IPS-NIHi7 (cell line): ENCODE data around the gene EEF1AKMT2.

Experiments used
- DNase-seq: peaks from one replicate; pipeline ENCODE4 v3.0.0; 2012; ENCODE audit warnings: mixed read lengths; ENCODE audit errors: extremely low spot score

Gene EEF1AKMT2

DNA sequence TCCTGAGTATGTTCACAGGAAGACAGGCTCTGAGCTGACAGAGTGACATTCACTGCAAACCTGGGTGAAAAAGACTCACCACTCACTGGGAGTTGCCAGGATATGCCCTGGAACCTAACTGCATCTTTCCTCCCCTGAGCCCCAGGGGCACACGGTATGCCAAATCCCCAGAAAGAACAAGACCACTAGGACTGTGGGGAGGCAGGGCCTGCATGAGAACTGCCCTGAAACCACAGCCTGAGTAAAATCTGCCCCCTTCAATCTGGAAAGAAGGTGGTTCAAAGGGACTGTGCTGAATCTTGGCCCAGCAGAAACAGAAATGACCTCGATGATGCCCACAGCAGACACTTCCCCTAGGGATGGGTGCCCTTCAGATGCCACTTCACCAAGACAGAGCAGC lies 54.0 kb downstream of the EEF1AKMT2 start:
- no peak for DNase-seq

DNA sequence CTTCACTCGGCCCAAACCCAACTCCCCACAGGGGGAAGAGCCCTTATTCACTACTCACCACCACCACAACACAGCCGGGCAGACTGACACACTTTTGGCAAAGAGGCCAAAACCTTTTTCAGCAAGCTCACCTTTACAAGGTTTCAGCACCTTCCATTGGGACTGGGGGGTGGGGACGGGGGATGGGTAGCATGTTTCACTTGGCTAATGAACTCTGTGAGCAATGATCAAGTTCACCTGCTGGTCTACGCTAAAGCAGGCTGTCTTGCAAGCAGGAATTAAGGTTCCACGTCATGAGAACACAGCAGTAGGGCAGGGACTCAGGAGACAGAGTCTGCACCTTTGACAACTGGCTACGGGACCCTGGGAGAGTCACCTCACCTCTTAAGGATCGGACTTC lies 54.5 kb downstream of the EEF1AKMT2 start:
- no peak for DNase-seq

DNA sequence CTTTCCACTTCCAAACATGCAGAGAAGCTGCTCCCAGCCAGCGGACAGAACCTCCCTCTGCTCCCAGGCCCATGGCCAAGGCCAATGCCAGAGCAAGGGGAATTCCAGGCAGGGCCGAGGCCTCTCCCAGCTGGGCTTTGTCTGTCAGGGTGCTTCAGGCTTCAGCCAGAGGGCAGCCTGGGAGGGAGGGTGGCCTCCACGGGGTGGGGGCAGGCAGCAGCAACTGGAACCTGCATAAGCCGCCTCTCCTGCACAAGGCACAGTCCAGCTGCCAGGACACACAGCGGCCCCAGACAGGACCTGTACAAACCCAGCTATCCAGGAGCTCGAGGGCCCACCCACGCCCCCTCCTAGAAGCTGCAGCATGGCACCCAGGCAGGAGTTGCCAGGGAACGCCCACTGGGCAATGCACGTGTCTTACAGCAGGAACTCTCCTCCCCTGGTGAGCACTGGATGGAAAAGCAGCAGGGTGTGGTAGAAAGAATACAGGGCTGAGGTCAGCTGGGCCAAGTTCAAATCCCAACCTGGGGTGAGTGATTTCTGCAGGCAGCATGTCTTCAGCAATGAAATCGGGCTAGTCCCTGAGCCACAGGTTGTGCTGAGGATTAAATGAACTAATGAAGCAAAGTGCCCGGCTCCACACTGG lies 55.1 kb downstream of the EEF1AKMT2 start:
- no peak for DNase-seq

DNA sequence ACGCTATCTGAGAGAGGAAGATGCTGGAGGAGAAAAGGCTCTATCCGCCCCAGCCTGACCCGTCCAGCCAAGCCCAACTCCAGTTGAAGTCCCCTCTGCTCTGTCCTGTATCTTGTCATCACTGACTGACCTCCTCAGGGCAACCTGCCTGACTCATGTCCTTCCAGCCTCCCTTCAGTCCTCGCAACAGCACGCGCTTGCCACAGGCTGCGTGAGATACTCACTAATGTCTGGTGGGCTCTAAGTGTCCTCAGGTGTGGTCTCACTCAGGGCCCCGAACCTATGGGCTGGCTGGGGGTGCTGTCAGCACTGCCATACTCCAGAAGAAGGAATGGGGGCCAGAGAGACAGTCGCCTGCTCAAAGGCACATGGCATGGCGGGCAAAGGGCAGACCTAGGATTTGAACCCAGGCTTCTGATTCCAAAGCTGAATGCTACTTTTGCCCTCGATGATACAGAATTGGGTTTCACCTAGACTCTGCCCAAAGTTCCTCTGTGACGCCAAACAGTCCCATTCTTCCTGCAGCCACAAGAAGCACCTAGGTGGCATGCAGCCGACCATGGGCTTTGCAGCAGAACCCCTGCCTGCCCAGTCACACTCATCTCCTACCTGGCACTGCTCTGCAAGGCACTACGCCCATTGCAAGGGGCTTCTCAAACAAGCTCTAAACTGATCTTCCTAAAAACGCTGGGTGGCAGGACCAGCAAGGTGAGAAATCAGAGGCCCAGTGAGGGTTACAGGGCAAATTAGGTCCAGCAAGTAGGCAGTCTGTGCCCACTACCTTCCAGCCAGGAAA lies 56.0 kb downstream of the EEF1AKMT2 start:
- no peak for DNase-seq

DNA sequence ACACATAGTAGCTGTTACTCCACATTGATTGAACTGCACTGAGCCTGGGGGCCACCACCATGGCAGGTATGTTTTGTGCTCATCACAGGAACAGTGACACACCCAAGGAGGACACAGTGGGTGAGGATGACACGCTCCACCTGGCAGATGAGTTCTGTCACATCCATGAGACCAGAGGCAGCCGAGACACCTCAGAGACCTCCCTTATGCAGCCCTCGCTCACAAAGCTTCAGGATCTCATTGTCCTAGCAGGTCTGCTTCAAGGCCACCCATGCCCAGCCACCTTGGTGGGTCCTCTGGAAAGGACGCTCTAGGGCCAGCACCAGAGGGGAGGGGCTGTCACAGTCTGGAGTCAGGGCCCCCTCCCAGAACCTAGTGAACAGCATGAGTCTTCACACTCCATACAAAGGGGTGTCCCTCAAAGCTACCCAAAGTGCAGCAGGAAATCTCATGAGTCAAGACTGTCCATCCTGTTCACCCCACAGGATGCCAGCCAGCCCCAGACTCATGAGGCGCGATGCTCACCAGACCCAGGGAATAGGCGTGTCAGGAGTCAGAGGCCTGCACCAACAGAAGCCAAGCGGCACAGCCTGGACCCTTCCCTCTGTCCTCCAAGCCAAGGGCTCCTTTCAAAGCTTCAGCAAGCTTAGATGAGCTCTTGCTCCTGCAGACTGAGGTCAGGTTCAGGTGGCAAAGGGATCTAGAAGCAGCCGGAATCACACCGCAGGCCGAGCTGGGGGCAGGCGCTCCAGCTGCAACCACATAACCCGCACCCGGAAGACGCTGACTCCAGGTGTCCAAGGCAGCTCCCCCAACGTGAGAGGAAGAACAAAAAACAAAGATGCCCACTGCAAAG lies 57.1 kb downstream of the EEF1AKMT2 start:
- no peak for DNase-seq

DNA sequence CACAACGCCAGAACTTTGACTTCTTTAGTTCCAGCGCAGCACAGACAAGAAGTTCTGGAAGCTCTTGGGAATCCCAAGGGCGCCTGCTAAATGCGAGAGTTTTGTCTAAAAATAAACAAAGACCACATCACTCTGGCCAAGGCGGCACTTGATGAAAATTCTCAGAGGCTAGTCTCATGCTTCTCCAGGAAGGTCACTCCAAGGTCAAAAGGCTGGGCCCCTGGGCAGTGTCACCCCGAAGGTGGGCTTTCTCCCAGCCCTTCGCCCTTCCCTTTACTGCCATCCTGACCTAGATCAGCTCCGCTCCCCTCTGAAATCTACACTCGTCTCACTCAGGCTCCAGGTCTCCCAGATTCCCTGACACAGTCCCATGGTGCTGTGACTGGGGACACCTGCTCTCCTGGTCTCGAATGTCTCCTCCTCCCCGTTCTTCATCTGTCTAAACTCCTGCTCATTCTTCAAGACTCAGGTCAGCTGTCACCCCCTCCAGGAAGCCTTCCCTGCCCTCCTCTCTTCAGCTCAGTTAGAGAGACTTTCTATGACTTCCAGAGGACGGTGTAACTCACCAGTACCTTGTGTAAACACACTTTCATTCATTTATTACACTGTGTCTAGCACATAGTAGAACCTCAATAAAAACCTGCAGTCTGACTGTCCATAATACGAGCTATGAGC lies 58.0 kb downstream of the EEF1AKMT2 start:
- DNase-seq, result no peak

DNA sequence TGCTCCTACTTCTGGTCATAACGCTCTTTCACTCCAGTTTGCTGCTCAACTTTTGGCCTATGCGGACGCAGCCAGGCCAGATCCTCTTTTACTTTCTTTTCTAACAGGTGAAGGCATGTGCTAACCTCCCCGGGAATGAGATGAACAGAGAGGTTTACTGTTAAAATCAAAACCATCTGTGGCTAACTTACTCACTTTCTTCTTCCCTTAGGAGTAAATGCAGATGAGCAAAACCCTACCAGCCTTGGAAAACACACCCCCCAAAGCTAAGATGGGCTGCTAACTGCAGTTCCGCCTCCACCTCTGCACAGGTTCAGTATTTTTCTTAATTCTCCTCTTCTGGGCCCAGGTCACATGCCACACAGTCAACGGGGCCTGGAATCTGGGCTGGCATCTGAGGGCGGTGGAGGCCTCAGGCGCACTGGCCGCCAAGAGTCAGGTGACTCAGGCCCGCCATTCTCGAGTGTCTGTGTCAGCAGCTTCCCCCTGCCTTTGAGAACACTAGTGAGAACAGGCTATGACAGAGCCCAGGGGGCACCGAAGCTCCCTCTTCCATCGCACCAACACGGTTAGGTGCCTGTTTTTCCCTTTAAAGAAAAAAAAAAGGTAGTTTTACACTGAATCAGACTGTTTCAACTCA lies 58.6 kb downstream of the EEF1AKMT2 start:
- no peak for DNase-seq

DNA sequence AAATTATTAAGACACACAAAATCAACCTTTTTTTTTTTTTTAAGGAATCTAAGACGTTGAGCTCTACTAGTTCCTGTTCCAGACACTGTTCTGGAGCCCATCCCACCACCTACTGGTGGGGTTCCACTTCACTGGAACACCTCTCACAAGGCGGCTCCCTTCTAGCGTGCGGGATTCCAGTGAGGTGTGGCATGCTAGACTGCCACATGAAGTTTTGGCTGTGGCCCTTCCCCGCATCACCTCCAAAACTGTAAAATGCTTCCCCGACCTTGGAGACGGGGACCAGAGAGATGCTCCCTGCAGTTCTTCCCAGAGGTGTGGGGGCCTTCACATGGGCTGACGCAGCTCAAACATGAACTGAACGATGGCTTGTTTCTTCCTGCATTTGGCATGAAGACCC lies 60.1 kb downstream of the EEF1AKMT2 start:
- no peak for DNase-seq

DNA sequence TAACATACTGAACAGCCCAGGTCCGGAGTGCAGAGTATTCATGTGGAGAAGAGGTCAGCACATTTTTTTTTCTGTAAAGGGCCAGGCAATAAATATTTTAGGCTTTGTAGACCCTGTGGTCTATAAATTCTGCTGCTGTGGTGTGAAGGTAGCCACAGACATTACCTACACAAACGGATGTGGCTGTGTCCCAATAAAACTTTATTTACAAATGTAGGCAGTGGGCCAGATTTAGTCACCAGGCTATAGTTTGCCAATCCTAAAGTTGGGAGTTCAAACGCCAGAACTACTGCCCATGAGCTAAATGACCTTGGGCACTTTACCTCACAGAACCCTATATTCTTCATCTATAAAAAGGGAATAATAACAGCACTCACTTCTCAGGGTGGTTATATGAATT lies 60.9 kb downstream of the EEF1AKMT2 start:
- DNase-seq, result no peak

DNA sequence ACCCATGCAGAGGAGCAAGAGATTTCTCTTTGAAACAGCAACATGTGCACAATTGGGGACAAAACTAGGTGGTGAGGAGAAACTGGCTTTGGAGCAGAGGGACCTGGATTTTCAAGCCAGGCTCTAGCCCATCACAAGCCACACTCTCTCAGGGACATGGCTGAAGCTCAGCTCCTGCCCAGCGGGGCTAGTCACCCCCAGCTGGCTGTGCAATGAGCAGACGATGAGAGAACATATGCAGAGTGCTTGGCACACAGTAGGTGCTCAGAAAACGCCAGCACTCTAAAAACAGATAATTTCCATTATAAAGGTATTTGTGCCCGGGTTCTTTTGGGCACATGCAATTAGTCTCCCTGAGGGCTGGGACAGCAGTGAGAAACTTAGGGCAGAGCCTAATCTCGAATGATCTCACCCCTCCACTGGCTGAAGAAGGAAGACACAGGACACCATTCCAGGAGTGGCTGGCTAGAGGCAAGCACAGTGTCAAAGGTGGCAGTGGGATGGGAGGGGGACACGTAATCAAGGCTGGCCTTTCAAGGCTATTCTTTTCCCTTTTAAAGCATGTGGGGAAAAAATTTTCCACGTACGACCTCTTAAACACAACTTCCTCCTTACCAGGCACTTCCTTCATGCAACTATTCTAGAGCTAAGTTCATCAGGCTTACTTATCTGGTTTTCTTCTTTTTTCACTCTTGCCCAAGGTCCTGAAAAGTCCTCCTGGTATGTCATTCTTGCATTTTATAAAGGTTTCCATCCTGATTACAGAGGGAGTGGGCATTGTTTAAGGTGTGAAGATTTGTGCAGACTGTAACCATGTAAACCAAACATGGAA lies 62.6 kb downstream of the EEF1AKMT2 start:
- DNase-seq, result no peak

DNA sequence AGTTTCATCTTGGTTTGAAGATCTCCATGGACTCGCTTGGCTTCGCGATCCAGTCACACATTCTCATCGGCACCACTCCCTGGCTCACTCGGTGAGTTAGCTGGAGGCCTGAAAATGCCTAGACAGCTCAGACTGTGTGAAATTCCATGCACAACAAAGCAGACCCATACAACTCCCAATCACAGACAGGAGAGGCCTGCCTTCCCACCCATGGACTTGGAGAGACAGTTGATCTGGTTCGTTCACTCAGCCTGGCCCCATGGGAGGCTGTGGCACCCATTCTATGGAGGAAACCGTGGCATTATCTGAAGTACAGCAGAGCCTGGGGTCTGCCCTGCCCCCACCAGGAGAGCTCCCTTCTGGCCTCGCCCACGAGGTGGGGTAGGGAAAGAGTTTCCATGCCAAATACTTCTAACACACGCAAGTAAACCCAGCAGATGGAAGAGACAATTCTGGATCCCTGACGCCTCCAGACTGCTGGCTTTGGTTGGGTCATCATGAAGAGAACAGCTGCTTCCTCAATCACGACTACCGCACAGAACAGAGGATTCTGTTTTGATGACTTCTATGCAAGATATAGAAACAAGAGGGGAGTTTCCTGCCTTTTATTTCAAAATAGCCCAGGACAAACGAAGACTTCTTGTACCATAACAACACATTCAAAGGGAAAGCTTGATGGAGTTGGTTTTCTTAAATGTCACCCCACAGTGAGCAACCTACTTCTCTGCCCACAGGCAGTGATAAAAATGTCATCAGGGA lies 63.4 kb downstream of the EEF1AKMT2 start:
- DNase-seq, result no peak

DNA sequence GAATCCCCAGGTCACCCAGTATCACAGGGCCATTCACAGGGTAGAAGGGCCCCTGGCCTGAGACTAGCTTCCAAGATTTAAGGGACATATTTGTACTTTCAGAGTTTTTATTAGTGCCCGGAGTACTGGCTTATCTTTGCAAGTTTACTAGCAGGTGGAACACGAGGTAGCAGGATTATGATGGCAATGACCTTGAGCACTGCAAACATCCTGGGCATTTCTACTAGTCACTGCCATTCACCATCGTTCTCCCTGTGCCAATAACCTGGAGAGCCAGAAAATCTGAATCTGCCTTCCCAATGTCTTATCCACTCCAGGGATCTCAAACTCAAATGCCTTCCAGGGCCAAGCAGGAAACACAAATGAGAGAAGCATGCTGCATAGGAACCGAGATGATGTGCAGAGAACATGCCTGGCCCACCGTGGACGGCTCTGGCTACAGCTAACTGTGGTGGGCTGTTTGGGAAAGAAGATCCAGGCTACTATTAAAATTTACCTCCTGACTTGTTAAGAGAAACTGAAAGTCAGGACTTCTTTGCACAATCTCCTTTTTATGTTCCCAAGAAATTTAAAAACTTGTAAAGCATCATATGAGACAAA lies 64.2 kb downstream of the EEF1AKMT2 start:
- no peak for DNase-seq

DNA sequence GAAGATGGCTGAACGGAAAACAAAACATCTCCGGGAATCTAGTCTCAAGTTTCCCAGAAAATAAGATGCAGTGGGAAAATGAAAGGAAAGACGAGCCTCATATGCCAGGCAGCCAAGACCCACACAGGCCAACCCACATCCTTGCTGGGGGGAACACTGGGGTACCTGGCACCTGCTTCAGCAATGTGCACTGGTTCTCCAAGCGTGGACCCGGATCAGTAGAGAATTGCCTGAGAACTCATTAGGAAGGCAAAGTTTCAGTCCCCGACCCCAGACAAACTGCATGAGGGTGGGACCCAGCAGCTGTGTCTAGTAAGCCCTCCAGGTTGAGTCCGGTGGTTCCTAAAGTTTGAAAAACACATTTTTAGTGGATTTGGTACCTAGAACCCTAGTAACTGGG lies 65.9 kb downstream of the EEF1AKMT2 start:
- no peak for DNase-seq

DNA sequence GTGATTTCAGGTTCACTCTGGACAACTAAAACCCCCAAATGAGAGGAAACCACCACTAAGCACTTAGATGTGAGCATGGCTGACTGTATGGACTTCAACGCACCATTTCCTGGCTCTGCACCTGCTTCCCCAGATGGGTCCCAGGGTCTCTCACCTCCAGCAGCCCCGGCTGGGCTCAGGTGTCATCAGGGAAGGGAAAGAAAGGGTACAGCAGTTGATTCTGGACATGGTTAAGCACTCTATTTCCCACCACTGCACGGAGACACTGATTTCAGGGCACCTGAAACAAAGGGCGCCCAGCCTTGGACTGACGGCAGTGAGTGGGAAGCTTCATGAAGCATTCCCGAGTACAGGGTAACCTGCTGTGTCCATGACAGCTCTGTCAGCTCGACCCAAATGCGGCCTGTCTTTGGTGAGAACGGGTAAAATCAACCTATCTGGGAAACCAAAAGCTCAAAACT lies 66.5 kb downstream of the EEF1AKMT2 start:
- no peak for DNase-seq

DNA sequence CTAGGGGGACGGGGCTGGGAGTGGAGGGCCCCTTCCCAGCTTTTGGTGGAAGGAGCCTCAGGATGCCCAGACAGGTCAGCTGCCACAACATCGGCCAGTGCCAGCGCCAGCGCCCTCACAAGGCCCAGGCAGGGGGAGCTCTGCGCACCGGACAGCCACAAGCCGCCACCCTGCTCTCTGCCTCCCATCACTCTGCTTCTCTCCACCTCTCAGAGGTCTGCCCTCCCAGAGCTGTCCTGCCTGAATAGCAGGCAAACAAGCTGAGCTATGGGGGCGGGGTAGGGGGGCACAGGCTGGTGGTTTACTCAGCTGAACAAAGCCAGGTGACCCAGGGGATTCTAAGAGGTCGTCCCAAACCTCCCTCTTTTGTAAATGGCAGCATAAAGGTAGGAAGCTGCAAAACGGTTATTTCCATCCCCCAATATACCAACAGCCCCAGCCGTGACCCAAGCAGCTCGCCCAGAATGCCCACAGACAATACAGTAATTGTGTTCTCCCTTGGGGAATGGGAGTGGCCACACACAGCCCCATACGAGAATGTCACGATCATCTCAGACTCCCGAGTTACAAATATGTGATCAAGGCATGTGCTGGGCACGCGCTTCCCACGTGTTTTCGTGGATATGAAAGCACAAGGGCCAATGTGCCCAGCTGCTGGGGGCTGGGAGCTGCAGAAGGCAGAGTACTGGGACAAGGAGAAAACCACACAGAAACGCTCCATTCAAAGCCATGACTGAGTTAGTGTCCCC lies 67.2 kb downstream of the EEF1AKMT2 start:
- no peak for DNase-seq

DNA sequence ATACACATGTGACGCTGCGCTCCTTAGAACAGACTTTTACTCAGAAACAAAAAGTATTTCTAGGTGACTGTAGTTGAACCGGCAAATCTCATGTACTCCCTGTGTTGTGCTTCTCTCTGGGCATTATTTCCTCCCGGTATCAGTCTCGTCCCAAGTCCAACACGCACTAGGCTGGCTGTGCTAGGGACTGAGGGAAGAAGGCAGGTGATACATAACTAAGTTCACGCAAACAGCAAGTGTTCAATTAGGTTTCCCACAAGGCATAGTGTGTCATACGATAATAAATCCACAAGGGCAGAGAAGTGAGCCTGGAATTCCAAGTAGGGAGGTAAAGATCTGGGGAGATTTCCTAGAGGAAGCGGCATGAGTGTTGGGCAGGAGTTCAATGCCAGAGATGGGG lies 67.9 kb downstream of the EEF1AKMT2 start:
- no peak for DNase-seq

DNA sequence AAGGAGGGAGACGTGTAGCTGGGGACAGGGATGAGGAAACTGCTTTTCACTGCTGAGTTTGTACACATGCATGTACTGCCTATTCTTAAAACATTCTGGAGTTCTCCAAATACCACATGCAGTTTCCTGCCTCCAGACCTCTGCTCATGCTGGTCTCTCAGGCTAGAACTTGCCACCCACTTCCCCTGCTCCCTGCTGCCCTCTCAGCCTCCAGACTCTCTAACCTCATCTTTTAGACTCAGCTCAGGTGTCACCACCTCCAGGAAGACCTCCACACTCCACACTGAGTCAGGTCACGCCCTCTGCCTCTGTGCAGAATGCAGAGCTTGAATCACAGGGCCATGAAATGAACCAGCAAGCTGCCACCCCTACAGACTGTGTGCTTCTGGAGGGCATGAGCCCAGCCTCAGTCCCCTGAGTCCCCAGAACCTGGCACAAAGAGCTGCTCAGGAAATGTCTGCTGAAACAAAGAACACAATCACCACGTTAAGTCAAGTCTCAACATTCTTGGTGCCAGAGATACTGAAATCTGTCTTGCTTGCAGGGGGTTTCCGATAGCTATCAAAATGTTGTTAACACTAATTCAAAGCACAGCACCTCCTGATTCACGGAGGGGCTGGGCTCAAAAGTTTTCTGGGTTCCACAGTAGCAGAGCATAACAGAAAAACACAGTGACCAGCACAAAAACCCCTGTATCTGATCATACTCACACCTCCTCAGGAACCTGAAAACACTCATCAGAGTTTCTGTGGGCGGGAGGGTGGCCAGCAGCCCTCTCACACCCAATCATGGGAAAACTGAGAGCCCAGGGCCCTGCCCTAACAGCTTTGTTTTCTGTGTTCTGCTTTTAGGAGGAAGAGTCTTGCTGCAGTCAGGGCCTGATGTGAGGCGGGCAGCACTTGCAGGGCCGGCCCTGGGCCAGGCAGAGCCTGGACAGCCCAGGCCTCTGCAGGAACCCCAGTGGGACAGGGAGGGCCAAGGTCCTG lies 68.6 kb downstream of the EEF1AKMT2 start:
- no peak for DNase-seq
